ENCODE data around the gene JAKMIP1.

The JAKMIP1 gene

GRCh38 chr4:6048537-6048936, 151.8 kb downstream of the JAKMIP1 start:
- TF ChIP-seq CTCF (IDR thresholded peaks at IDR 0.05; ENCODE audit: low read depth, low read length, missing control alignments) = no peak
- DNase-seq (ENCODE audit: extremely low read depth, low read depth) = no peak
- H3K4me3 ChIP-seq (replicated peaks; ENCODE audit: low read depth, low read length) = no peak overlapping the region

GRCh38 chr4:6047130-6047673, 153.1 kb downstream of the JAKMIP1 start:
- no peak for TF ChIP-seq CTCF (IDR thresholded peaks at IDR 0.05; ENCODE audit: low read depth, low read length, missing control alignments)
- no peak for DNase-seq (ENCODE audit: extremely low read depth, low read depth)
- H3K4me3 ChIP-seq (replicated peaks; ENCODE audit: low read depth, low read length) = no peak overlapping the region

GRCh38 chr4:6046526-6047129, 153.7 kb downstream of the JAKMIP1 start:
- no peak overlapping the region for H3K4me3 ChIP-seq (replicated peaks; ENCODE audit: low read depth, low read length)
- no peak for TF ChIP-seq CTCF (IDR thresholded peaks at IDR 0.05; ENCODE audit: low read depth, low read length, missing control alignments)
- DNase-seq (ENCODE audit: extremely low read depth, low read depth) = no peak

GRCh38 chr4:6044805-6045204, 155.5 kb downstream of the JAKMIP1 start:
- TF ChIP-seq CTCF (IDR thresholded peaks at IDR 0.05; ENCODE audit: low read depth, low read length, missing control alignments) = no peak
- no peak overlapping the region for H3K4me3 ChIP-seq (replicated peaks; ENCODE audit: low read depth, low read length)
- no peak for DNase-seq (ENCODE audit: extremely low read depth, low read depth)

GRCh38 chr4:6044276-6044675, 156.1 kb downstream of the JAKMIP1 start:
- H3K4me3 ChIP-seq (replicated peaks; ENCODE audit: low read depth, low read length) = no peak overlapping the region
- TF ChIP-seq CTCF (IDR thresholded peaks at IDR 0.05; ENCODE audit: low read depth, low read length, missing control alignments) = no peak
- no peak for DNase-seq (ENCODE audit: extremely low read depth, low read depth)

- no peak for TF ChIP-seq CTCF (IDR thresholded peaks at IDR 0.05; ENCODE audit: low read depth, low read length, missing control alignments)
- H3K4me3 ChIP-seq (replicated peaks; ENCODE audit: low read depth, low read length) = no peak overlapping the region
- no peak for DNase-seq (ENCODE audit: extremely low read depth, low read depth)
Observed at GRCh38 chr4:6043843-6044242, 156.5 kb downstream of the JAKMIP1 start.

- no peak for TF ChIP-seq CTCF (IDR thresholded peaks at IDR 0.05; ENCODE audit: low read depth, low read length, missing control alignments)
- H3K4me3 ChIP-seq (replicated peaks; ENCODE audit: low read depth, low read length) = no peak overlapping the region
- no peak for DNase-seq (ENCODE audit: extremely low read depth, low read depth)
Observed at GRCh38 chr4:6043188-6043587, 157.2 kb downstream of the JAKMIP1 start.
